Neutrophil (primary cell): ENCODE data around the gene UVRAG.

Experiments used
- H3K27ac ChIP-seq: fragments of 200-600 bp; sonication (generic); 2 replicates; pipeline ENCODE4 v1.5.1; 2016; ENCODE audit warnings: mild to moderate bottlenecking, moderate library complexity
- H3K27me3 ChIP-seq: fragments of 200-600 bp; sonication (generic); 2 replicates; pipeline ENCODE4 v1.6.0; 2016; ENCODE audit warnings: mild to moderate bottlenecking
- H3K36me3 ChIP-seq: fragments of 200-600 bp; sonication (generic); 2 replicates; pipeline ENCODE4 v1.5.1; 2017
- H3K4me1 ChIP-seq, 2 experiments: fragments of 200-600 bp in 1 of 2; sonication (generic) in 1 of 2; 1 replicate in 1 of 2; 2 replicates in 1 of 2; pipeline versions ENCODE4 v1.5.1 to v1.6.1; 2013 to 2016; ENCODE audit warnings: low read depth in 1 of 2, low read length in 1 of 2, mild to moderate bottlenecking in 1 of 2, moderate library complexity in 1 of 2; ENCODE audit not compliant: control insufficient read depth in 1 of 2, insufficient read depth in 1 of 2
- H3K4me3 ChIP-seq, 2 experiments: fragments of 200-600 bp in 1 of 2; sonication (generic) in 1 of 2; 1 replicate in 1 of 2; 2 replicates in 1 of 2; pipeline ENCODE4 v1.5.1; 2013 to 2016; ENCODE audit warnings: low read depth in 1 of 2, low read length in 1 of 2, mild to moderate bottlenecking in 1 of 2, moderate library complexity in 1 of 2
- H3K9me3 ChIP-seq: fragments of 200-600 bp; sonication (generic); 2 replicates; pipeline ENCODE4 v1.5.1; 2016
- TF ChIP-seq, protein P1 (sequence below): fragments of 200-600 bp; sonication (generic); IDR thresholded peaks from 2 replicates; pipeline ENCODE4 v1.5.1; 2016; ENCODE audit warnings: antibody characterized with exemption

UVRAG gene

DNA sequence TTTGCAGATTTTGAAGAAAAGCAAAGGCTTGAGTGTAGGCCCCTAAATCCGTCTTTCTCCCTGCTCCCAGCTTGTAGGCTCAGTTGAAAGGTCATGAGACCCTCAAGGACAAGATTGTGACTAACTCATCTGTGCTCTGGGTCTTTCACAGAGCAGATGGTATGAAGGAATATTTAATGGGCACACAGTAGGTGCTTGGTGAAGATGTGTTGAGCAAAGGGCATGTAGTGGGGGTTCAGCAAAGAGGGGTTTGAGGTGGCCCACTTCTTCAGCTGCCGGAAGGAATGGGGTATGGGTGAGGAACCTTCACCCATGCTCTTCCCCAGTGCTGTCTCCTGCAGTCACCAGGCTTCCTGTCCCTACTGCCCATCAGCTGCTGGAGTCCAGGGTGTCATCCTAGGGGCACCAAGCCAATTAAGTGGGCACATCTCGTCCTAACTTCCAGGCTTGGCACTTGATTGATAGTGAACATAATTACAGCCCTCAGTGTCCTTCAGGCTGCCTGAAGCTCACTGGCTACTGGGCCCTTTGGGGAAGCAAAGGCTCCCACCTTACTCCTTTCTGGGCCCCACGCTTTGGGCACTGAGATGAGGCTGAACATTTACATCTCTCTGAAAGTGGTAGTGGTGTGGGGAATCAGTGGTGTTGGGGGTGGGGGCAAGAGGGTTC is 31.5 kb upstream of the UVRAG start:
- Histone ChIP-seq H3K4me3 (no peak overlapping the region), H3K4me1 (peaks cover 34 to 35% of the 10 kb centered on the region in 2 experiments), H3K27ac (no peak overlapping the region), H3K27me3 (no peaks in the 10 kb centered on the region), H3K36me3 (peaks cover 69% of the 10 kb centered on the region), H3K9me3 (no peaks in the 10 kb centered on the region)
- TF ChIP-seq, protein P1, sequence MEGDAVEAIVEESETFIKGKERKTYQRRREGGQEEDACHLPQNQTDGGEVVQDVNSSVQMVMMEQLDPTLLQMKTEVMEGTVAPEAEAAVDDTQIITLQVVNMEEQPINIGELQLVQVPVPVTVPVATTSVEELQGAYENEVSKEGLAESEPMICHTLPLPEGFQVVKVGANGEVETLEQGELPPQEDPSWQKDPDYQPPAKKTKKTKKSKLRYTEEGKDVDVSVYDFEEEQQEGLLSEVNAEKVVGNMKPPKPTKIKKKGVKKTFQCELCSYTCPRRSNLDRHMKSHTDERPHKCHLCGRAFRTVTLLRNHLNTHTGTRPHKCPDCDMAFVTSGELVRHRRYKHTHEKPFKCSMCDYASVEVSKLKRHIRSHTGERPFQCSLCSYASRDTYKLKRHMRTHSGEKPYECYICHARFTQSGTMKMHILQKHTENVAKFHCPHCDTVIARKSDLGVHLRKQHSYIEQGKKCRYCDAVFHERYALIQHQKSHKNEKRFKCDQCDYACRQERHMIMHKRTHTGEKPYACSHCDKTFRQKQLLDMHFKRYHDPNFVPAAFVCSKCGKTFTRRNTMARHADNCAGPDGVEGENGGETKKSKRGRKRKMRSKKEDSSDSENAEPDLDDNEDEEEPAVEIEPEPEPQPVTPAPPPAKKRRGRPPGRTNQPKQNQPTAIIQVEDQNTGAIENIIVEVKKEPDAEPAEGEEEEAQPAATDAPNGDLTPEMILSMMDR = no peak

DNA sequence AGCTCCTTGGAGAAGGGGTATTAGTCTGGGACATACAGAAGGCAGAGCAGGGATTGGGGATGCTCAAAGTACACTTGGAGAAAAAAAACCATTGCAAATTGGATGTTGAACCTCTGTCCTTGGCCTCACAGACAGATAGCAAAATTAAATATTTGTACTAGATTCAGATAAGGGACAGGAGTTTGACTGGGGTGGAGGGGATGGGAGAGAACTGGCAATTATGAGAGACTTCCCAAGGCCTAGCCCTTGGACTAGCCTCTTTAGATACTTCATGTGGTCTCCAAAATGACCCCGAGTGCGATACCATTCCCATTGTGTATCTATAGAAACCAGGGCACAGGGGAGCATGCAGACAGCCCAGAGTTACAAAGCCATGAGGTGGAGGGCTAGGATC is 30.9 kb upstream of the UVRAG start:
- H3K4me1 ChIP-seq = peaks cover 29% of the 10 kb centered on the region in 2 experiments
- TF ChIP-seq, protein P1 = no peak
- H3K27me3 ChIP-seq = no peaks in the 10 kb centered on the region
- H3K9me3 ChIP-seq = no peaks in the 10 kb centered on the region
- peak overlapping the region; percentile 66 for H3K27ac ChIP-seq
- H3K4me3 ChIP-seq = no peak overlapping the region
- H3K36me3 ChIP-seq = peaks cover 74% of the 10 kb centered on the region

DNA sequence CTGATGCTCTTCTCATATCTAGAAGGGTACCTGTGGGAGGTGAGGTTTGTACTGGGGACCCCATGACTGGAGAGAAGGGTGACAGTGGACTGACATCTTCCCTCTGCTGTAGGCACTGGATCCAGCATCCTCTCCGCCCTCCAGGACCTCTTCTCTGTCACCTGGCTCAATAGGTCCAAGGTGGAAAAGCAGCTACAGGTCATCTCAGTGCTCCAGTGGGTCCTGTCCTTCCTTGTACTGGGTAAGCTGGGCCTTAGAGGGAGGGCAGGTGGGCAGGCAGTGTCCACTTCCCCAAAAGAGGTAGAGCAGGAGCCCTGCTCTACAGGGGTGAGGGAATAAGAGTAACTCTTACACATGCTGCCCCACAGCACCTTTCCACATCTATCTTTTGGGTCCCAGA is 30.5 kb upstream of the UVRAG start:
- Histone ChIP-seq H3K9me3 (no peaks in the 10 kb centered on the region), H3K4me1 (peaks cover 24 to 25% of the 10 kb centered on the region in 2 experiments), H3K4me3 (no peak overlapping the region), H3K27ac (peak overlapping the region; percentile 66), H3K27me3 (no peaks in the 10 kb centered on the region), H3K36me3 (peaks cover 79% of the 10 kb centered on the region)
- TF ChIP-seq, protein P1 = no peak

DNA sequence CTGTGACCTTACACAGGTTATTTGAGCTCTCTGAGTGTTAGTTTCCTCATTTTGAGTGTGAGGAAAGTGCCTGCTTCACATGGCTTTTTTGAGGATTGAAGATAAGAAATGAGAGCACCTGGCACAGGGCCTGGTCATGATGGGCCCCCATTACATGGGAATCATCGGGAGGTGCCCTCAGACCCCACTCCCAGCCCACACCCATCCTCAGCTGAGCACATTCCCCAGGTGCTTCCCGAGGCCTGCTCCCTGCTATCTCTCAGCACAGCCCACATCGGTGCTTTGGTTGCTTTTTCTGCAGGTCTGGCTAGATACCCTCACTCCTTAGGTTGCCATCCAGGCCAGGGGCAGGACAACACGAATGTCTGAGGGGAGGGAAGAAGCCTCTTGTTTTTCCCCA is 29.8 kb upstream of the UVRAG start:
- TF ChIP-seq, protein P1 = no peak
- peaks cover 18% of the 10 kb centered on the region in 2 experiments for H3K4me1 ChIP-seq
- H3K27me3 ChIP-seq = no peaks in the 10 kb centered on the region
- peaks cover 85% of the 10 kb centered on the region for H3K36me3 ChIP-seq
- H3K27ac ChIP-seq = peak overlapping the region; percentile 66
- no peak overlapping the region for H3K4me3 ChIP-seq
- H3K9me3 ChIP-seq = no peaks in the 10 kb centered on the region

DNA sequence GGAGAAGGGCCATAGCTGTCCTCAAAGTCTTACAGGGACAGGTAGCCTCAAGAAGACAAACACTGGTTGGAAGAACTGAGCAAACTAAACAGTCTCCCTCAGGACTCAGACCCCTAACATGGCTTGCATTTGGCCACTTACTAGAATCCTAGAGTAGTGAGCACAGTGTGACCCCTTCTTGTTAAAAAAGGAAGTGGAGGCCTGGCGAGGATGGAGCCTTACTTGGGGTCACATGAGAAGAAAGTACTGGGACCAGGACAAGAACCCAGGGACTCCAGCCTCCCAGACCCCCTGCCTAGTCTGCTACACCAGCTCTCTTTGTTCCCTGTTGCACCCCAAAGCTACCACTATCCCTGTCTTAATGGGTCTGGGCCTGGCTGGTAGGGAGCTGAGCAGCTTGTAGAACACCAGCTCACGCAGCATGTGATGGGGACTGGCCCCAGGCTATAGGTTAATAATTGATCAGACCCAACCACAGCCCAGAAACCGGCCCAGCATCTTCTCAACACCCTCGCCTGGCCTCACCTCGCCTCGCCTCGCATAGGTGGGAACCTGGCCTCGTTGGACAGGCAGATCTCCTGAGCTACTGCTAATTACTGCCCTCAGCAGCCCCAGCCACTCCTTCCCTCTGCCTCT is 28.8 kb upstream of the UVRAG start:
- Histone ChIP-seq H3K4me3 (no peak overlapping the region), H3K4me1 (peaks cover 10 to 11% of the 10 kb centered on the region in 2 experiments), H3K27ac (peak overlapping the region; percentile 66), H3K9me3 (no peaks in the 10 kb centered on the region), H3K36me3 (peaks cover 85% of the 10 kb centered on the region), H3K27me3 (no peaks in the 10 kb centered on the region)
- TF ChIP-seq, protein P1 = no peak
